NB4 (cell line): ENCODE data around the gene CLVS2.

Experiments used
- DNase-seq: peaks from one replicate; pipeline ENCODE4 v3.0.0; 2010; ENCODE audit warnings: low read depth
- H3K4me3 ChIP-seq: one replicate; pipeline ENCODE4 v1.5.1; 2011; ENCODE audit warnings: mild to moderate bottlenecking, low read depth, low read length, moderate library complexity
- MYC ChIP-seq: IDR thresholded peaks from 2 replicates; pipeline ENCODE4 v1.6.1; 2011; ENCODE audit warnings: low read depth, low read length
- POLR2A ChIP-seq: IDR thresholded peaks from 2 replicates; pipeline ENCODE4 v1.6.1; 2011; ENCODE audit warnings: mild to moderate bottlenecking; ENCODE audit not compliant: insufficient read length; ENCODE audit errors: extremely low read depth
- TF ChIP-seq, protein P1 (sequence below): IDR thresholded peaks from 2 replicates; pipeline ENCODE4 v1.6.1; 2011; ENCODE audit warnings: low read depth, low read length
- TF ChIP-seq, protein P2 (sequence below): IDR thresholded peaks from one replicate; pipeline ENCODE4 v1.5.1; 2012; ENCODE audit warnings: low read depth, low read length

The CLVS2 gene

DNA sequence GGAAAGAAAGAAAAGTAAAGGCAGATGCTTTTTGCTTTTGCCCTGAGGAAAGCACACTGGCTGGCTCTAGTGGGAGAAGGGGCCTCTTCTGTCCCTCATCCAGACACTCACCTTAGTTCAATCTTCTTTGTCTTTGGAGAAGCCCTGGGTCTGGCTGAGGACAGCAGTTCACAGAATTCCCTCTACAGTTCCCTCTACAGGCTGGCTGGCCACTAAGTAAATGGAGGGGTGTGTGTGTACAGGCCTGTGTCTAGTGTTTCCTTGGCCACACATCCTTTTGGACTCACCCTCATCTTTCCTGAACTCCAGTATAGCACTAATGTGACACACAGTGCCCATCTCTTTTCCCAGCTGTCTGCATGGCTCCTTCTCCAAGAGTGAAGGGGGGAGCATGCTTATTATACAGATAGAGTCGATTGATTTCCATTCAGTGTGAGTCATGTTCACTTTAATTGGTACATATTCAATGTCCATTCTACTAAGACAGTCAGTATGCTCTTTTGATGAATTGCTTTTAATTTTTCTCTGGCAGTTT, 26.0 kb upstream of the CLVS2 start:
- TF ChIP-seq, protein P1, sequence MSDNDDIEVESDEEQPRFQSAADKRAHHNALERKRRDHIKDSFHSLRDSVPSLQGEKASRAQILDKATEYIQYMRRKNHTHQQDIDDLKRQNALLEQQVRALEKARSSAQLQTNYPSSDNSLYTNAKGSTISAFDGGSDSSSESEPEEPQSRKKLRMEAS: no peak
- TF ChIP-seq MYC (no peak), POLR2A (no peak)
- TF ChIP-seq, protein P2, sequence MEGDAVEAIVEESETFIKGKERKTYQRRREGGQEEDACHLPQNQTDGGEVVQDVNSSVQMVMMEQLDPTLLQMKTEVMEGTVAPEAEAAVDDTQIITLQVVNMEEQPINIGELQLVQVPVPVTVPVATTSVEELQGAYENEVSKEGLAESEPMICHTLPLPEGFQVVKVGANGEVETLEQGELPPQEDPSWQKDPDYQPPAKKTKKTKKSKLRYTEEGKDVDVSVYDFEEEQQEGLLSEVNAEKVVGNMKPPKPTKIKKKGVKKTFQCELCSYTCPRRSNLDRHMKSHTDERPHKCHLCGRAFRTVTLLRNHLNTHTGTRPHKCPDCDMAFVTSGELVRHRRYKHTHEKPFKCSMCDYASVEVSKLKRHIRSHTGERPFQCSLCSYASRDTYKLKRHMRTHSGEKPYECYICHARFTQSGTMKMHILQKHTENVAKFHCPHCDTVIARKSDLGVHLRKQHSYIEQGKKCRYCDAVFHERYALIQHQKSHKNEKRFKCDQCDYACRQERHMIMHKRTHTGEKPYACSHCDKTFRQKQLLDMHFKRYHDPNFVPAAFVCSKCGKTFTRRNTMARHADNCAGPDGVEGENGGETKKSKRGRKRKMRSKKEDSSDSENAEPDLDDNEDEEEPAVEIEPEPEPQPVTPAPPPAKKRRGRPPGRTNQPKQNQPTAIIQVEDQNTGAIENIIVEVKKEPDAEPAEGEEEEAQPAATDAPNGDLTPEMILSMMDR: no peak
- H3K4me3 ChIP-seq: no peak overlapping the region
- DNase-seq: no peak

DNA sequence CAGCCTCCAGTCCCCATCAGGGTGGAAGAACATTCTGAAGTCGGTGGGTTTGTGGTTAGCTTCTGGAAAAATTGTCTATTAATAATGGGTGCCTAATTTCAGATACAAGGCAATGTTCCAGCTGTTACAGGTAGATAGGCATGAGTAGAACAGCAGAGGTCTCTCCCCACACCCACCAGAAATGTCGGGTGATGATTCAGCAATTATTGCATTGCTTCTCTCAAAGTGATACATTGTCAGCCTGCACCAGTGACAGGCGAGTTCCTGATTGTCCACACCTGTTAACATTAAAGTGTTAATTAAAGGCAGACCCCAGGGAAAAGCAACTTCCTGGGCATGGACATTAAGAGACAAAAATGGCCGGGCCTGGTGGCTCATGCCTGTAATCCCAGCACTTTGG, 18.9 kb upstream of the CLVS2 start:
- H3K4me3 ChIP-seq: no peak overlapping the region
- DNase-seq: no peak
- TF ChIP-seq, protein P1: no peak
- TF ChIP-seq, protein P2: no peak
- TF ChIP-seq POLR2A (no peak), MYC (no peak)

DNA sequence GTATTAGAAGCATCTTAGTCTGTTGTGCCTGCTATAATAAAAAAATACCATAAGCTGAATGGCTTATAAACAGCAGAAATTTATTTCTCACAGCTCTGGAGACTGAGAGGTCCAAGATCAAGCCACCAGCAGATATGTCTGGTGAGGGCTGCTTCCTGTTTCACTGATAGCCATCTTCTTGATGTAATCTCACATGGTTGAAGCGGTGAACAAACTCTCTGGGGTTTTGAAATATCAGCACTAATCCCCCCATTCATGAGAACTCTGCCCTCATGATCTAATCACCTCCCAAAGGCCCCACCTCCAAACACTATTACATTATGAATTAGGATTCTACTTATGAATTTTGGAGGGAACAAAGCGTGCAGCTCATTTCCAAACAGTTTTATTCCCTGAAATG, 11.6 kb upstream of the CLVS2 start:
- TF ChIP-seq MYC (no peak), POLR2A (no peak)
- TF ChIP-seq, protein P1: no peak
- TF ChIP-seq, protein P2: no peak
- DNase-seq: peak; percentile 22
- no peak overlapping the region for H3K4me3 ChIP-seq

DNA sequence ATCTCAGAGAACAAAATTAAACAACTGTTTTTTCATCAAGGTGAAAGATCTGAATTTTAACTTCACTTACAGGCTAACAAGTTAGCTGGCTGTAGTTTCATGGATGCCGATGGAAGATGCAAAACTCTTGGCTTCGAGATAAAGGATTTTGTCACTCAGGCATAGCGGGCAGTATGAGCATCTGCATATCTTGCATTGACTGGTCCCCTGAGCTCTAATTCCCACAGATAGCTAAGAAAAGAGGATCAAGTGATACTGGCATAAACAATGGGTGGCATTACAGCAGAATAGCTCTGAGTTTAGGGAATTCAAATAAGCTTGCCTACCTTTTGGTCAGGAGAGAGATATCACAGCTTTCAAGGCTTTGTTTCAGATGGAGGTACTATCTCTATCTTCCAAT, 1.8 kb upstream of the CLVS2 start:
- DNase-seq: no peak
- TF ChIP-seq, protein P2: no peak
- TF ChIP-seq MYC (no peak), POLR2A (no peak)
- TF ChIP-seq, protein P1: no peak
- H3K4me3 ChIP-seq: no peak overlapping the region

DNA sequence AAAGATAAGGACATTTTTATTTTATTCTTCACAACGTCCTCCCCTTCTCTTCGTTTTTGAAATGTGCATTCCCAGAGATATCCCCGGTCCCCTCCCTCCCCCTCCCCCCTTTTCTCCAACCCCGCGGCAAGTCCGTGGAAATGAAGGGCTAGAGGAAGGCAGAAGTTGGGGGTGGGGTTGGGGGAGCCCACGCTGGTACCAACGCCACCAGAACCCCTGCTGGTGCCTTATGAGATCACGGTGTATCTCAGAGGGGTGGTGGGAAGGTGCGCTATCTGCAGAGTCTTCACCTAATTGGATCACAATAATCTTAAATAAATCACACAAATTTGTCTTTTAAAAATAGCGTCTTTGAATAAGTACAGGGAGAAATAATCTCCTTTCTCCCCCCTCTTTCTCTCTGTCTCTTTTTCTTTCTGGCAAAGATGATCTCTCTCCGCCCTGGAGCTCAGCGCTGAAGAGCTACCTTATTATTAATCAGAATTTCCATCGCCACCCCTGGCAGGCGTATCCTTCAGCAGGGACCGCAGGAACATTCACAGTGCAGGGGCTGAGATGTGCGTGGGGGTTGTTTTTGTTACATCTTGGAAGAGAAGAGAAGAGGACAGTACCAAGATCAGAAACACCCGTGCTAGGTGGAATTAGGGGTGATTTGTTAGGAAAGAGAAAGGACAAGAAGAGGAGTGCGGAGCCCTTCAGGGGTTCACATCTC, 915 bp downstream of the CLVS2 start:
- TF ChIP-seq, protein P2: no peak
- no peak for TF ChIP-seq MYC
- TF ChIP-seq, protein P1: no peak
- no peak for TF ChIP-seq POLR2A
- DNase-seq: no peak
- H3K4me3 ChIP-seq: no peak overlapping the region
